ENCODE measurements around the gene IGFLR1. TPM values are rescaled to one million over a fixed set of nuclear protein-coding genes. Genes with fewer than 3 reads are reported as not detected.
A peak's percentile ranks its signal among the peaks of the same experiment; 100 is the strongest.

The IGFLR1 gene
- polyA plus RNA-seq, 1 donor from 2014 or later: 4.6 TPM

DNA sequence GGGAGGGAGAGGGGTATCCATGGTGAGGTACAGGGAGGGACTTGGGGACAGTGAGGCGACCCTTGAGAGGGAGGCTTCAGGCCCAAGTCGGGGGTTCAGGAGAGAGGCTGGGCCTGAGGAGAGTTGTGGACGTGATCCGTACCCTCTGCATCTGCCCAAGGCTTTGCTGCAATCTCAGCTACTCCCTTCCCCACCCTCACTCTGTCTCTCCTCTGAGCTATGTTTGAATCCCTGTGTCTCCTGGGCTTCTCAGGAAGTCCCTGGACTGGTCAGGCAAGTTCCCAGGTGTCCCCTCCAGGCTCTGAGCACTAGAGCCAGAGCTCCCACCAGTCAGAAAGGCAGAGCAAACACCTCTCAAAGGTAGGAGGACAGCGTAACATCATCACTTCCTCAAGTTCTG lies 7.9 kb upstream of the IGFLR1 start:
- TF ChIP-seq EP300 (conservative IDR thresholded peaks at IDR 0.05; ENCODE audit: poor library complexity, severe bottlenecking): no peak
- no peak for TF ChIP-seq SMC3 (conservative IDR thresholded peaks at IDR 0.05; ENCODE audit: poor library complexity)
- TF ChIP-seq TAF1 (IDR thresholded peaks at IDR 0.05; ENCODE audit: low read depth): no peak
- TF ChIP-seq, protein P1, sequence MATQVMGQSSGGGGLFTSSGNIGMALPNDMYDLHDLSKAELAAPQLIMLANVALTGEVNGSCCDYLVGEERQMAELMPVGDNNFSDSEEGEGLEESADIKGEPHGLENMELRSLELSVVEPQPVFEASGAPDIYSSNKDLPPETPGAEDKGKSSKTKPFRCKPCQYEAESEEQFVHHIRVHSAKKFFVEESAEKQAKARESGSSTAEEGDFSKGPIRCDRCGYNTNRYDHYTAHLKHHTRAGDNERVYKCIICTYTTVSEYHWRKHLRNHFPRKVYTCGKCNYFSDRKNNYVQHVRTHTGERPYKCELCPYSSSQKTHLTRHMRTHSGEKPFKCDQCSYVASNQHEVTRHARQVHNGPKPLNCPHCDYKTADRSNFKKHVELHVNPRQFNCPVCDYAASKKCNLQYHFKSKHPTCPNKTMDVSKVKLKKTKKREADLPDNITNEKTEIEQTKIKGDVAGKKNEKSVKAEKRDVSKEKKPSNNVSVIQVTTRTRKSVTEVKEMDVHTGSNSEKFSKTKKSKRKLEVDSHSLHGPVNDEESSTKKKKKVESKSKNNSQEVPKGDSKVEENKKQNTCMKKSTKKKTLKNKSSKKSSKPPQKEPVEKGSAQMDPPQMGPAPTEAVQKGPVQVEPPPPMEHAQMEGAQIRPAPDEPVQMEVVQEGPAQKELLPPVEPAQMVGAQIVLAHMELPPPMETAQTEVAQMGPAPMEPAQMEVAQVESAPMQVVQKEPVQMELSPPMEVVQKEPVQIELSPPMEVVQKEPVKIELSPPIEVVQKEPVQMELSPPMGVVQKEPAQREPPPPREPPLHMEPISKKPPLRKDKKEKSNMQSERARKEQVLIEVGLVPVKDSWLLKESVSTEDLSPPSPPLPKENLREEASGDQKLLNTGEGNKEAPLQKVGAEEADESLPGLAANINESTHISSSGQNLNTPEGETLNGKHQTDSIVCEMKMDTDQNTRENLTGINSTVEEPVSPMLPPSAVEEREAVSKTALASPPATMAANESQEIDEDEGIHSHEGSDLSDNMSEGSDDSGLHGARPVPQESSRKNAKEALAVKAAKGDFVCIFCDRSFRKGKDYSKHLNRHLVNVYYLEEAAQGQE (IDR thresholded peaks at IDR 0.05; ENCODE audit: borderline replicate concordance): no peak
- no peak for TF ChIP-seq EZH2 (IDR thresholded peaks at IDR 0.05; ENCODE audit: borderline replicate concordance, insufficient read depth, low read length, poor library complexity, severe bottlenecking)
- TF ChIP-seq RAD21 (conservative IDR thresholded peaks at IDR 0.05): no peak
- TF ChIP-seq, protein P2, sequence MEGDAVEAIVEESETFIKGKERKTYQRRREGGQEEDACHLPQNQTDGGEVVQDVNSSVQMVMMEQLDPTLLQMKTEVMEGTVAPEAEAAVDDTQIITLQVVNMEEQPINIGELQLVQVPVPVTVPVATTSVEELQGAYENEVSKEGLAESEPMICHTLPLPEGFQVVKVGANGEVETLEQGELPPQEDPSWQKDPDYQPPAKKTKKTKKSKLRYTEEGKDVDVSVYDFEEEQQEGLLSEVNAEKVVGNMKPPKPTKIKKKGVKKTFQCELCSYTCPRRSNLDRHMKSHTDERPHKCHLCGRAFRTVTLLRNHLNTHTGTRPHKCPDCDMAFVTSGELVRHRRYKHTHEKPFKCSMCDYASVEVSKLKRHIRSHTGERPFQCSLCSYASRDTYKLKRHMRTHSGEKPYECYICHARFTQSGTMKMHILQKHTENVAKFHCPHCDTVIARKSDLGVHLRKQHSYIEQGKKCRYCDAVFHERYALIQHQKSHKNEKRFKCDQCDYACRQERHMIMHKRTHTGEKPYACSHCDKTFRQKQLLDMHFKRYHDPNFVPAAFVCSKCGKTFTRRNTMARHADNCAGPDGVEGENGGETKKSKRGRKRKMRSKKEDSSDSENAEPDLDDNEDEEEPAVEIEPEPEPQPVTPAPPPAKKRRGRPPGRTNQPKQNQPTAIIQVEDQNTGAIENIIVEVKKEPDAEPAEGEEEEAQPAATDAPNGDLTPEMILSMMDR (IDR thresholded peaks at IDR 0.05; ENCODE audit: poor library complexity, severe bottlenecking): no peak
- no peak for TF ChIP-seq MXI1 (conservative IDR thresholded peaks at IDR 0.05; ENCODE audit: poor library complexity, severe bottlenecking)
- TF ChIP-seq POLR2AphosphoS5 (IDR thresholded peaks at IDR 0.05): no peak
- Histone ChIP-seq H3K4me3 (ENCODE audit: low read length) (no peak overlapping the region), H3K27ac (ENCODE audit: low read length) (no peak overlapping the region), H3K9ac (ENCODE audit: low read length) (no peak overlapping the region), H3K79me2 (replicated peaks; ENCODE audit: insufficient read depth, low read length) (peaks cover 22% of the 10 kb centered on the region), H3K36me3 (ENCODE audit: insufficient read depth, low read length) (peaks cover 8% of the 10 kb centered on the region), H3K27me3 (ENCODE audit: insufficient read depth, low read depth, low read length) (no peaks in the 10 kb centered on the region), H3F3A (ENCODE audit: insufficient read depth, low read length, poor library complexity, severe bottlenecking) (no peaks in the 10 kb centered on the region), H3K9me3 (ENCODE audit: low read length) (no peaks in the 10 kb centered on the region), H3K9me2 (ENCODE audit: insufficient read depth, low read length) (no peaks in the 10 kb centered on the region), H2AFZ (ENCODE audit: low read depth, low read length) (no peak overlapping the region), H4K20me1 (ENCODE audit: insufficient read depth) (no peaks in the 10 kb centered on the region), H3K4me2 (ENCODE audit: low read length) (no peak overlapping the region)

DNA sequence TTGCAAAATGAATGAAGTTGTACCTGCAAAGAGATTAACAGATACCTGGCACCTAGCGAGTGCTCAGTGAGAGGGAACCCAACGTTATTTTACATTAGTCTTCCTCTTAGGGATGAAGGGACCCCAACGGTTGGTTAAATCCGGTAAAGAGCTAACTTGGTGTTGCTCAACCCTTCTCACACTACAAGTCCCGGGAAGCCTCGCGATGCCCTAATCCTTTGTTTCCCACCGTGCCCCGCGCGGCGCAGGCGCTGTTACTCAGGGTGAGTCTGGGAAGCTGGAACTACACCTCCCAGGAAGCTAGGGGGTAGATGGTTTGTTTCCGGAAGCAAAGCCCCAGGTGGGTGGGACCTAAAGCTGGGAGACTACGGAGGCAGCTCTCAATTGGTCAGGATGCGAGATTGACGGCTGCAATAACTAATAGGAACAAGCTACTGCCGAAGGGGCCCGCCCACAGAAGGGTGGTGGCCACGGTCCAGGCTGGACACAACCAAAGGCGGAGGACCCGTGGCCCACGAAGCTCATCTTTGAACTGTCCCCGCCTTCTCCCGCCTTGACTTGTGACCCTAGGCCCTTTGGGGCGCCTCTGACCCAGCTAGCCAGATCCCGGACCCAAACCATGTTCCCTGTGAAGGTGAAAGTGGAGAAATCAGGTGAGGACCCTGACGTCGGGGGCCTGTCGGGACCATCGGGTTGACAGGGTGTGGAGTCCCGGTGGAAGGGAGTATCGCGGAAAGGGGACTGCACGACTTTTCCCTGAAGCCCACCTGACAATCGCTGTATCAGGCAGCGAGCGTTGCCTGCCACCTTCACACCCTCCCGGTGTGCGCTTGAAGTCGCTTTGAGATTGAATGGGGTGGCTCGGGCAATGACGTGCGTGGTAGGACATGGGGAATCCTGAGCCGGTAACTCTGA lies 6.1 kb upstream of the IGFLR1 start, which contains the start of gene LIN37:
LIN37 (plus strand) TSS at position 471 of the 915 bp plus-strand sequence; CDS start at position 620, 149 bp downstream.
- H3K9me2 ChIP-seq (ENCODE audit: insufficient read depth, low read length): no peaks in the 10 kb centered on the region
- peaks cover 22% of the 10 kb centered on the region for H3K79me2 ChIP-seq (replicated peaks; ENCODE audit: insufficient read depth, low read length)
- no peaks in the 10 kb centered on the region for H3K36me3 ChIP-seq (ENCODE audit: insufficient read depth, low read length)
- peak within 1 kb of the TSS; percentile 65 for H3K27ac ChIP-seq (ENCODE audit: low read length)
- H3F3A ChIP-seq (ENCODE audit: insufficient read depth, low read length, poor library complexity, severe bottlenecking): no peaks in the 10 kb centered on the region
- H3K27me3 ChIP-seq (ENCODE audit: insufficient read depth, low read depth, low read length): no peaks in the 10 kb centered on the region
- H3K9ac ChIP-seq (ENCODE audit: low read length): peak within 1 kb of the TSS; percentile 79
- H4K20me1 ChIP-seq (ENCODE audit: insufficient read depth): no peaks in the 10 kb centered on the region
- peak within 1 kb of the TSS; percentile 80 for H2AFZ ChIP-seq (ENCODE audit: low read depth, low read length)
- TF ChIP-seq, protein P1 (IDR thresholded peaks at IDR 0.05; ENCODE audit: borderline replicate concordance): no peak
- no peak for TF ChIP-seq EZH2 (IDR thresholded peaks at IDR 0.05; ENCODE audit: borderline replicate concordance, insufficient read depth, low read length, poor library complexity, severe bottlenecking)
- TF ChIP-seq, protein P2 (IDR thresholded peaks at IDR 0.05; ENCODE audit: poor library complexity, severe bottlenecking): no peak
- no peak for TF ChIP-seq EP300 (conservative IDR thresholded peaks at IDR 0.05; ENCODE audit: poor library complexity, severe bottlenecking)
- TF ChIP-seq SMC3 (conservative IDR thresholded peaks at IDR 0.05; ENCODE audit: poor library complexity): no peak
- TF ChIP-seq POLR2AphosphoS5 (IDR thresholded peaks at IDR 0.05): peak; percentile 80
- peak; percentile 25 for TF ChIP-seq TAF1 (IDR thresholded peaks at IDR 0.05; ENCODE audit: low read depth)
- TF ChIP-seq MXI1 (conservative IDR thresholded peaks at IDR 0.05; ENCODE audit: poor library complexity, severe bottlenecking): peak; percentile 88
- no peak for TF ChIP-seq RAD21 (conservative IDR thresholded peaks at IDR 0.05)
- peak within 1 kb of the TSS; percentile 87 for H3K4me3 ChIP-seq (ENCODE audit: low read length)
- no peaks in the 10 kb centered on the region for H3K9me3 ChIP-seq (ENCODE audit: low read length)
- H3K4me2 ChIP-seq (ENCODE audit: low read length): peak within 1 kb of the TSS; percentile 54
